ACHN (cell line): ENCODE data around the gene U2AF1L4.

Source experiments
- DNase-seq: peaks from one replicate; pipeline ENCODE4 v3.0.0-alpha.2; 2015
- in situ Hi-C: cut with HindIII; loops from 2 replicates; pipeline ENCODE4 v1.10.0; 2017; ENCODE audit warnings: low sequenced_read_pairs, low pct_ligation_motif_present, low pct_unique_long_range_greater_than_20kb

U2AF1L4 gene

GRCh38 chr19:35720163-35720524, 25.1 kb downstream of the U2AF1L4 start:
- no peak for DNase-seq
- in situ Hi-C loops, result no loop called here

DNA sequence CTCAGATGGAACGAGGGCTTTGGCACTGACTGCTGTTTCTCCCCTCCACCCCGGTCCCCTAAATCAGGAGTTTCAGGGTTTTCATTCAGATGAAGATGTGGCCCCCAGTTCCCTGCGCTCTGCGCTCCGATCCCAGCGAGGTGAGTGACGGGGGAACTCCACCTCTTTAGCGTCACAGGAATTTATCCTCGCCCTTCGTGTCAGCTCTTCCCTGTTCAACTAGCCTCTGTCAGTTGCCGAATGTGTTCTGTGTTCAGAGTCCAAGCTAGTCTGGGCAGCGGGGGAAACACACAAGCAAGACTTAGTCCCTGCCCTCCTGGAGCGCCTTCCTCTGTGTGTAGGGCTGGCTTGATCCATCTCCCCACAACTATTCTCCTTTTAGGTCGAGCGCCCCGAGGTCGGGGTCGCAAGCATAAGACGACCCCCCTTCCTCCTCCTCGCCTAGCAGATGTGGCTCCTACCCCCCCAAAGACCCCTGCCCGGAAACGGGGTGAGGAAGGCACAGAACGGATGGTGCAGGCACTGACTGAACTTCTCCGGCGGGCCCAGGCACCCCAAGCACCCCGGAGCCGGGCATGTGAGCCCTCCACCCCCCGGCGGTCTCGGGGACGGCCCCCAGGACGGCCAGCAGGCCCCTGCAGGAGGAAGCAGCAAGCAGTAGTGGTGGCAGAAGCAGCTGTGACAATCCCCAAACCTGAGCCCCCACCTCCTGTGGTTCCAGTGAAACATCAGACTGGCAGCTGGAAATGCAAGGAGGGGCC, 25.6 kb downstream of the U2AF1L4 start:
- in situ Hi-C loops, result no loop called here
- DNase-seq, result no peak

DNA sequence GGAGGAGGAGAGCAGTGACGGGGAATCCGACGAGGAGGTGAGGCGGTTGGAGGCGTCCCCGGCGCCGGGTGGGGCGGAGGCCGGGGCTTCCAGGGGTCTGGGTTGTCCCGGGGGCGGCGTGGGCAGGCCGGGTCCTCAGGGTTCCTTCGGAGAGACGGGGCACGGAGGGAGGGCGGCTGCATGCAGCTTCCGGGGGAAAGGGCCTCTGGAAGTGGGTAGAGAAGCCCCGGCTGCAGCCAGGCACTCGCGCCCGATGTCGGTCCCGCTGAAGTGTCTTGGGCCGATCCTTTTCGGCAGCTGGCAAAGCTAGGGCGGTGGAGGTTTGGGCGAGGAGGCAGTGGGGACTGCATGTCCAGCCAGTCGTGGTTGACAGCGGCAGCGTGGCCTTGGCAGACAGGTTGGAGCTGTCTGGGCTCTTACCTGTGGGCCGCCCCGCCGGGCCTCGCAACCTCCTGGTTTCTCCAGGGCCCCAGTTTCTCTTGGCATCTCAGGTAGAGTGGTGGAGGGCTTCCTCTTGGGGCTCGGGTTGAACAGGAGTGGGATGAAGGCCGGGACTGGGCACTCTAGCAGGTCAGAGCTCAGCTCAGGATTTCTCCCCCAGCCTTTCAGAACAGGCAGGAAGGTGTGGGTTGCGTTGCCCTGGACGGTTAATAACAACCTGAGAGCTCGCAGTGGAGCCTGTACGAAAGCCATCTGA, 26.7 kb downstream of the U2AF1L4 start:
- peak; percentile 10 for DNase-seq
- in situ Hi-C loops, result no loop called here

DNA sequence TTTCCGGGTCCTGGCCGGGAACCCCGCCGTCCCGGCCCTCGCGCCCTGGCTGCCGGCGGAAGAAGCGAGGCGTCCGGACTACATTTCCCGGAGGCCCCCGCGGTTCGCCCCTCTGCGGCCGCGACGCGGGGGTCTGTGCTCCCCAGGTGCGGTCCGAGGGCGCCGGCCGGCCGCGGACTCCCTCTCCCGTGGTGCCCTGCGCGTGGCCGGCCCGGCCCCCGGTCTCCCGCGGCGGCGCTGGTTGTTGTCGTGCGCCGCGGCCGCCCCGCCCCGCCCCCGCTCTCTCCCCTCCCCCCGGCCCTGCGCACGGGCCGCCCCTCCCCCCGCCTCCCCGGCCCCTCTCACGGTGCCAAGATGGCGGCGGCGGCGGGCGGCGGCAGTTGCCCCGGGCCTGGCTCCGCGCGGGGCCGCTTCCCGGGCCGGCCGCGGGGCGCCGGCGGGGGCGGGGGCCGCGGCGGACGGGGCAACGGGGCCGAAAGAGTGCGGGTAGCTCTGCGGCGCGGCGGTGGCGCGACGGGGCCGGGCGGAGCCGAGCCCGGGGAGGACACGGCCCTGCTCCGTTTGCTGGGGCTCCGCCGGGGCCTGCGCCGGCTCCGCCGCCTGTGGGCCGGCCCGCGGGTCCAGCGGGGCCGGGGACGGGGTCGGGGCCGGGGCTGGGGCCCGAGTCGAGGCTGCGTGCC, 27.4 kb downstream of the U2AF1L4 start, which contains the start of gene KMT2B:
Gene KMT2B (plus strand): TSS at position 339 of the 680 bp plus-strand sequence. CDS start 16 bp downstream, at position 355.
- in situ Hi-C loops, result no loop called here
- DNase-seq, result peak; percentile 90

GRCh38 chr19:35716801-35717664, 28.2 kb downstream of the U2AF1L4 start:
- DNase-seq, result peak; percentile 83
- in situ Hi-C loops, result no loop called here

DNA sequence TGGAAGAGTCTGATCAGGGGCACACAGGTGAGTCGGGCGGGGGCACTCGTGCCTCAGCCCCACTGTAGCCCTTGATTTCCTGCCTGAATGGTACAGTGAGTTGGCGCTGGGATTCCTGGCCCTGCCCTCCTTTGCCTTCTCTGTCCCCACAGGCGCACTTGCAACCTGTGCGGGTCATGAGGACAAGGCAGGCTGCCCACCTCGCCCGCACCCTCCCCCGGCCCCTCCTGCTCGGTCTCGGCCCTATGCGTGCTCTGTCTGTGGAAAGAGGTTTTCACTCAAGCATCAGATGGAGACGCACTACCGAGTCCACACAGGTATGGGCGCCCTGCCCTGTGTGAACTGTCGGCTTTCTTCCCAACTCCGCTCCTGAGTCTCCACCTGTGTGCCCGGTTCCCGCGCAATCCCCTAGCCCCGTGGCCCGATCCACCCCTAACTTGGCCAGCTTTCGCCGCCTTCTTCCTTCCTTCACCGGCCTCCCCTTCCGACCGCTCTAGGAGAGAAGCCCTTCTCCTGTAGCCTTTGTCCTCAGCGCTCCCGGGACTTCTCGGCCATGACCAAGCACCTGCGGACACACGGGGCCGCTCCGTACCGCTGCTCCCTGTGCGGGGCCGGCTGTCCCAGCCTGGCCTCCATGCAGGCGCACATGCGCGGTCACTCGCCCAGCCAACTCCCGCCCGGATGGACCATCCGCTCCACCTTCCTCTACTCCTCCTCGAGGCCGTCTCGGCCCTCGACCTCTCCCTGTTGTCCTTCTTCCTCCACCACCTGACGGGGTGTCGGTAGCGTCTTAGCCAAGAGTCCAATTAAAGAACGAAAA, 29.0 kb downstream of the U2AF1L4 start:
- in situ Hi-C loops, result no loop called here

DNA sequence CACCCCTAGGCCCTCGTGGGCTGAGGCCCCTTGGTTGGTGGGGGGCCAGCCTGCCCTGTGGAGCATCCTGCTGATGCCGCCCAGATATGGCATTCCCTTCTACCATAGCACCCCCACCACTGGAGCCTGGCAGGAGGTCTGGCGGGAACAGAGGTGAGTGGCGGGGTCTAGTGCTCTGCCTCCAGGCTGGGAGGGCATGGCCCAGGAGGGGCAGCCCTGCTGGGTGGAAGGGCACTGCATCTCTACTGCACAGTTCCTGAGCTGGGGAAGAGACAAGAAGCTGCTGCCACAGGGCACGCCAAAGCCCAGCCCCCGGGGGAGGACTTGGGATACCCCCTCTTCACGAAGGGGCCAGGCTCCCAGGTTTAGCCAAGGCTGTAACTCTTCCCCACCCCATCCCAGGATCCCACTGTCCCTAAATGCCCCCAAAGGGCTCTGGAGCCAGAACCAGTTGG, 29.8 kb downstream of the U2AF1L4 start:
- in situ Hi-C loops, result no loop called here
- DNase-seq, result no peak

More for the DNA sequence above, 29.0 kb downstream of the U2AF1L4 start:
- no peak for DNase-seq

- in situ Hi-C loops, result no loop called here
- DNase-seq, result no peak
These were observed 30.4 kb downstream of the U2AF1L4 start for GRCh38 chr19:35714601-35715354.

DNA sequence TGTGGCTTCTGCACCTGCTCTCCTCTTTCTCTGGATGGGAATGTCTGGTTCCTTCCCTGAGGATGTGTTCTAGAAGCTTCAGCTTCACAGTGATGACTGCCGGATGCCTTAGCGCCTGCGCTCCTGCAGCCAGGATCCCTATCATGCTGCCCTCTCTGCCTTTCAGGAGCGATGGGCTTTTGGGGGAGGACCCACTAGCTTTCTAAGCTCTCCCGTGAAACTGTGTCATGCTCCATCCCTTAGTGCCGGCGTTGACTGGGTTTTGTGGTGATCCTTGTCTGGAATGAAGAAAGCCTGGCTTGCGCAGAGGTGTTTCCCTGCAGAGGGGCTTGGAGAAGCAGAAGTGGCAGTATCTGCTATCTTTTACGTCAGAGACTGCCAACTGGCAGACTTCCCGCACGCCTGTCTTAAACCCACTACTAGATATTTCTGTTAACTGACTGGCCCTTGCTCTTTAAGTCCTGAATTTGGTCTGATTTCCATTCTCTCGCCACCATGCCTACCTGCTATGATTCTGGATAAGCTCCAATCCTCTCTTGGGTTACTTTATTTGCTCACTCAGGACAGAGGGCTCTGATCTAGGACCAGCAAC, 31.2 kb downstream of the U2AF1L4 start:
- in situ Hi-C loops, result no loop called here

DNA sequence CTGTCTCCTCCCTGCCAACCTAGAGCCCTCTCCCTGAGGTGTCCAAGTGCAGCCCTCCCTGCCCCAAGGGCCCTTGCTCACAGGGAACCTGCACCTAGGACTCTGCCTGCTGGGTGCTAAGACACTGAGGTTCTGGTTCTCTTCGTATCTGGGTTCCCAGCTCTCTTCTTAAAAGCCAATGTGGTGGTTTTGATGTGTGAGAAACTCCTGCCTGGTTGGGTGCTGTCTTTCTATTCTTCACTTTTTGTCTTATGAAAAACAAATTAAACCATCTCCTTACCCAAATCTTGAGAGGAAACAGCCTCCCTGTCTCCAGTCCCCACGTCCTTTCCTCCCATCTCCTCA, 31.7 kb downstream of the U2AF1L4 start:
- in situ Hi-C loops, result no loop called here

More for the DNA sequence above, 31.2 kb downstream of the U2AF1L4 start:
- no peak for DNase-seq

DNA sequence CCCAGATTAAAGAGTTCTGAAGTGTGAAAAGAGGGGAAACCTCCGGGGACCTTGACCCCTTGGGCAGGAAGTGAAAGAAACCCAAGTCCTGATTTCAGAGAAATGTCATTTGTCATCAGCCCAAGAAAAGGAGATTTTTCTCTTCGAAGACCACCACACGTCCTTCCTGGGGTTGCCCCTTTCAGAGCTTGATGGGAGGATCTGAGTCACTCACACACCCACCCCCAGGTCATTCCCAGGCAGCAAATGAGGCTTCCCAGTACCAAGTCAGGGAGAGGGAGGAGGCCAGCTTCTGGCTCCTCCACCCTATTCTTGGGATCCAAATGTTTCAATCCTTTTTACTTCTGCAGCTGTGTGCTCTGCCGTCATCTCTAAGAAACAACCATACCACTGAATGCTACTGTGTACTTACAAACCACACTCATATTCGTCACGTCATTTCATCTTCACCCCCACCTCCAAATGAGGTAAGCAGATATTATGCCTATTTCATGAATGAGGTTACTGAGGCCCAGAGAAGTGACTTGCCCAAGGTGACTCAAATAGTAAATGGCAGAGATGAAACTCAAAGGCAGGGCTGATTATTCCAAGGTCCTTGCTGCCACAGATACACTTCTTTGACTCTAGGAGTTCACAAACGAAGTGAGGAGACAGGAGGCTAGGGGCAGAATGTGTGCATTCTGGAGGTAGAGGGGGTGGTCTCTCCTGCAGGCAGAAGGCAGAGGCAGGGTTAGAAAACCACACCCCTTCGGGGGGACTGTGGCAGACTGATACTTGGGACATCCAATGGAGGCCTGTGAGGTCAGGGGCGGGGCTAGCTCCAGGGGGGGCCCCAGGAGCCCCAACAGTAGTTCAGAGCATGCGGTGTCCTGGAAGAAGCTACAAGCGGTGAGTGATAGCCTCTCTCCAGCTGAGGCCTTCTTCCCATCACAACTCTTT, 32.4 kb downstream of the U2AF1L4 start:
- no peak for DNase-seq
- in situ Hi-C loops, result no loop called here

More for the DNA sequence above, 31.7 kb downstream of the U2AF1L4 start:
- no peak for DNase-seq

DNA sequence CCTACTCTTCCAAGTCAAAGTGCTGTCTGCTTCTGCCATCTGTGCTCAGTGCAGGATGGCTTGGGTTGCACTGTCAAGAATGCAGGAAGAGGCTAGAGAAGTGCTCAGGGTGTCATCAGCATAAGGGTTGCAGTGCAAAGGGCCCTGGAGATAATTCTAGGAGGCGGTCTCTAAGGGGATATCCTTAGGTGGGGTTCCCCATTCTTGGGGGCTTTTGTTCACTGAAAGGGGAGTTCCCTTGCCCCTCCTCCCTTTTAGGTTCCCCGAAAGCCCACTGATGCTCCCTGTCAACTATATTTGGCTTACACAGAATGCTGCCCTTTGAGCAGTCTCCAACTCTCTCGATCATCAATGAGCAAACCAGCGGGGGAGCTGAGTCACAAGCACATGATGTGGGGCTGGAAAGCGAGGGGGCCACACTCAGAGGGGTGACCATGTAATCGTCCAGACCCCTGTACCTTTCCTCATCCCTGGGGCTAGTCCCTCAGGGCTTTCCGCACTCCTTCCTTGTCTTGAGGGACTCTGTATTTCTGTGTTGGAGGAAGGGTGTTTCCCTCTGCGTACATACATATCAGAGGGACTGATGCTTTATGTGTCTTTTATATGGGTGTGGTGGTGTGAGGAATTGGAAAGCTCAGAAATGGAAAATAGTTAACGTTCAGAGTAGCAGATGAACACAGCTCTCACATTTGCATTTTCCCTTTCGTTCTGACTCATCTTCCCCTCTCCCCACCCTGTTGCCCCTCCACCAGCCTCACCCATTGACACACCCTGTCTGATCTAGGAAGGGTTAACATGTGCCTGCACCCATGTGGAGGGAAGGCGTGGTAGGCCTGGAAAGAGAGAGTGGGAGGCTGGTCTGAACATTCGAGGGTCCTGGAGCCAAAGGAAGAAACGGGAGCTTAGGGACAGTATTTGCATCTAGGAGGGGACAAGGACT, 34.2 kb downstream of the U2AF1L4 start:
- in situ Hi-C loops, result no loop called here
- no peak for DNase-seq

DNA sequence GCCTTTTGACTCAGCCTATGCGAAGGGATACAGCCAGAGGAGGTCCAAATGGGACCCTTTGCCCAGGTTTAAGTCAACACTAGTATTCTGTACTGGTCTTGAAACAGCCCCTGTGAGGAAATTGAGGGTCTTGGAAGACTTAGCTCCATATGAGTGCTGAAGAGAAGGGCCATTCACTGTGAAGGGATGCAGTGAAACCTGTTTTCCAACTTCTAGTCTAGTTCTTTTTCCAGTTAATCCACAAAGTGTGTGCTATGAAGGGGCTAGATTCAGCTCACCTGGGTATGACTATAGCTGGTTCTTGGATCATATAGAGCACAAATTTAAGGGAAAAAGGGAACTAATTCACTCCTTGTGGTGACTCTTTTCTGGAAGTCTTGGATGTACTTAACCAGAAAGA, 36.8 kb downstream of the U2AF1L4 start:
- no peak for DNase-seq
- in situ Hi-C loops, result no loop called here

GRCh38 chr19:35704218-35704617, 41.0 kb downstream of the U2AF1L4 start, which contains the start of gene ZBTB32:
Gene ZBTB32 (plus strand): TSS chr19:35704558. CDS start chr19:35714627, 10,069 bp downstream.
- no peak for DNase-seq
- in situ Hi-C loops, result no loop called here

- no peak for DNase-seq
- in situ Hi-C loops, result no loop called here
These were observed 41.9 kb downstream of the U2AF1L4 start for GRCh38 chr19:35703343-35703742.
